Measurements from ENCODE around the gene HOXC6. TPM values are rescaled to one million over a fixed set of nuclear protein-coding genes. Genes with fewer than 3 reads are reported as not detected.

Gene HOXC6
- total RNA-seq, 1 donor from 2014 or later: not detected

- H3K36me3 ChIP-seq (ENCODE audit: control insufficient read depth, insufficient read depth, low read length): no peaks in the 10 kb centered on the region
- DNase-seq (ENCODE audit: low read depth) (no peak), FAIRE-seq (no peak)
- TF ChIP-seq, protein P1, sequence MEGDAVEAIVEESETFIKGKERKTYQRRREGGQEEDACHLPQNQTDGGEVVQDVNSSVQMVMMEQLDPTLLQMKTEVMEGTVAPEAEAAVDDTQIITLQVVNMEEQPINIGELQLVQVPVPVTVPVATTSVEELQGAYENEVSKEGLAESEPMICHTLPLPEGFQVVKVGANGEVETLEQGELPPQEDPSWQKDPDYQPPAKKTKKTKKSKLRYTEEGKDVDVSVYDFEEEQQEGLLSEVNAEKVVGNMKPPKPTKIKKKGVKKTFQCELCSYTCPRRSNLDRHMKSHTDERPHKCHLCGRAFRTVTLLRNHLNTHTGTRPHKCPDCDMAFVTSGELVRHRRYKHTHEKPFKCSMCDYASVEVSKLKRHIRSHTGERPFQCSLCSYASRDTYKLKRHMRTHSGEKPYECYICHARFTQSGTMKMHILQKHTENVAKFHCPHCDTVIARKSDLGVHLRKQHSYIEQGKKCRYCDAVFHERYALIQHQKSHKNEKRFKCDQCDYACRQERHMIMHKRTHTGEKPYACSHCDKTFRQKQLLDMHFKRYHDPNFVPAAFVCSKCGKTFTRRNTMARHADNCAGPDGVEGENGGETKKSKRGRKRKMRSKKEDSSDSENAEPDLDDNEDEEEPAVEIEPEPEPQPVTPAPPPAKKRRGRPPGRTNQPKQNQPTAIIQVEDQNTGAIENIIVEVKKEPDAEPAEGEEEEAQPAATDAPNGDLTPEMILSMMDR (IDR thresholded peaks at IDR 0.05; ENCODE audit: insufficient read depth, low read length, severe bottlenecking): no peak
- peaks cover 54% of the 10 kb centered on the region for H3K27me3 ChIP-seq (ENCODE audit: control insufficient read depth, insufficient read depth, low read length)
- no peak overlapping the region for H3K4me3 ChIP-seq (ENCODE audit: low read depth, low read length)
Measured at GRCh38 chr12:54058128-54058768, 30.0 kb downstream of the HOXC6 start.

DNA sequence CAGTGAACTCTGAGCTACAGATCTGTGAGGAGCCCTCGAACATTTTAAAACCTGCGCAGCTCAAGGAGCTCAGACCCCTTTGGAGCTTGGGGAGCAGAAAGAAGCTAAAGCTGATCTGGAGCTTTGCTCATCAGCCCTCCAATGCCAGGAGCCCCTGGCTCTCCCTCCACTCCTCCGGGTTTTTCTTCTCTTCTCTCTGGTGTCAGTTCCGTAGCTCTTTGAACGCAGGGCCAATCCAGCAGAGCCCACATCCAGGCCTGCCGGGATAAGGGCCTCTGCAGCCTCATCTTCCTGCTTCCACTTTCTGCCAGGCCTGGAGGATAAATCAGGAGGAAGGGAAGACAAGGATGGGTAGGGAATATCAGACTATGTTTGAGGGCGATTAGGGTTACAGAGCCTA is 31.4 kb downstream of the HOXC6 start:
- peaks cover 48% of the 10 kb centered on the region for H3K27me3 ChIP-seq (ENCODE audit: control insufficient read depth, insufficient read depth, low read length)
- FAIRE-seq (no peak), DNase-seq (ENCODE audit: low read depth) (no peak)
- H3K36me3 ChIP-seq (ENCODE audit: control insufficient read depth, insufficient read depth, low read length): no peaks in the 10 kb centered on the region
- H3K4me3 ChIP-seq (ENCODE audit: low read depth, low read length): no peak overlapping the region
- TF ChIP-seq, protein P1 (IDR thresholded peaks at IDR 0.05; ENCODE audit: insufficient read depth, low read length, severe bottlenecking): no peak

DNA sequence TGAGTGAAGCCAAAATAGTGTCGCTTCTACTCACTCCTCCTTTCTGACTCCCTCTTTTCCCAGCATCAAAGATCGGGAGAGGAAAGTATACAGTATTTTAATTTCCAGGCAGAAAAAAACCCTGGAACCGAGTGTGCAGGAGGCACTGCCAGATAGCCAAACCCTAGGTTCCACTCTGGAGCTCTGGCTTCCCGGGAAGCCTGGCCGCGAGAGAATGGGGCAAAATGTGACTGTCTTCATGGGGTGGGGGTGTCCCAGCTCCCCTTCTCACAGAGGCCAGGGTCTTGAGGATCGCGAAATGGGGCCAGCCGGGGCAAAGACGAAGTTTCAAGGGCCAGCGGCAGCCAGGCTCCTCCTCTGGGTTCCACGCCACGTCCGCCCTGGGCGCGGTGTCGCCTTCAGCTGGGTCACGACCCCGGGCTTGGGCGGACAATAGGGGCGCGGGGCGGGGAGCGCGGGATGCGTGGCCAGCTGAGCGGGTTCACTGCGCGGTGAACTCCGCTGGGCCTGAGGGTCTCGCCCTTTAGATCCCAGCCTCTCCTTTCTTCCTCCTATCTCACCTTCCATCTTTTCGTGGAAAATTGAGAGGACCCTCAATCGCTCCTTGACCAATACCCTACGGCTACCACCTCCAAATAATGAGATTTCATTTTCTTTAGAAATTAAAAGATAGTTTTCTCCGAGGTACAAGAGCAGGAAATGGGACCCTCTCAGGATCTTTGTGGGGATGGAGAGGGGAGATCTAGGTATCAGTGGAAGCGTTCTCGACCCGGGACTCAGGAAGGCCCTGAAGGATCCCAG is 32.1 kb downstream of the HOXC6 start:
- DNase-seq (ENCODE audit: low read depth) (no peak), FAIRE-seq (no peak)
- H3K4me3 ChIP-seq (ENCODE audit: low read depth, low read length): no peak overlapping the region
- TF ChIP-seq, protein P1 (IDR thresholded peaks at IDR 0.05; ENCODE audit: insufficient read depth, low read length, severe bottlenecking): no peak
- peaks cover 44% of the 10 kb centered on the region for H3K27me3 ChIP-seq (ENCODE audit: control insufficient read depth, insufficient read depth, low read length)
- H3K36me3 ChIP-seq (ENCODE audit: control insufficient read depth, insufficient read depth, low read length): no peaks in the 10 kb centered on the region

- H3K4me3 ChIP-seq (ENCODE audit: low read depth, low read length): no peak overlapping the region
- H3K27me3 ChIP-seq (ENCODE audit: control insufficient read depth, insufficient read depth, low read length): peaks cover 42% of the 10 kb centered on the region
- no peaks in the 10 kb centered on the region for H3K36me3 ChIP-seq (ENCODE audit: control insufficient read depth, insufficient read depth, low read length)
- TF ChIP-seq, protein P1 (IDR thresholded peaks at IDR 0.05; ENCODE audit: insufficient read depth, low read length, severe bottlenecking): no peak
- FAIRE-seq (no peak), DNase-seq (ENCODE audit: low read depth) (peak; percentile 5)
Measured at GRCh38 chr12:54060975-54061778, 32.9 kb downstream of the HOXC6 start.

DNA sequence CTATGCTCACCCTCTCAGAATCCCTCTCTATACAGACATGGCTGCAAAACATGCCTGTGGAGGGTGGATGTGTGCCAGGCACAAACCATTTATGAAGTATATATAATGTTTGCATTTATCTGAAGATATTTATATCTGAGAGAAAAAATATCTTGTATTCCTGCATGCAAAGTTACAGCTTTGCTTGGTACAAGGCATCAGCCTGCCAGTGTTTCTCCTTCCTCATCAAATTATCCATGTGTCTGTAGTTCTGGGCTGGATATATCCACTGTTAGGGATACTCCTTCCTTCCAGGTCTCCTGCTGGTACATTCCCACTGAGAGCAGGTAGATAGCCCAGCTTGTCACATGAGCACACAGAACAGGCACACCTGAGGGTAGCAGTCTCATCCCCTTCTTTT is 37.4 kb downstream of the HOXC6 start:
- H3K27me3 ChIP-seq (ENCODE audit: control insufficient read depth, insufficient read depth, low read length): peaks cover 13% of the 10 kb centered on the region
- FAIRE-seq: no peak

More for the DNA sequence above, 37.4 kb downstream of the HOXC6 start:
- TF ChIP-seq, protein P1 (IDR thresholded peaks at IDR 0.05; ENCODE audit: insufficient read depth, low read length, severe bottlenecking): no peak
- no peak for DNase-seq (ENCODE audit: low read depth)
- Histone ChIP-seq H3K4me3 (ENCODE audit: low read depth, low read length) (no peak overlapping the region), H3K36me3 (ENCODE audit: control insufficient read depth, insufficient read depth, low read length) (no peaks in the 10 kb centered on the region)
